Peyer's patch (tissue), 4 donors: ENCODE measurements around the gene PKP2.

Experiments used
- CTCF ChIP-seq, 6 experiments: fragments of 450-650 bp in 4 of 6; fragments of 200-600 bp in 2 of 6; sonication (generic) in 1 of 6; IDR thresholded peaks; one replicate each; pipeline ENCODE4 v1.5.1; 2017 to 2019; ENCODE audit warnings: antibody characterized with exemption in 6 of 6, mild to moderate bottlenecking in 3 of 6, moderate library complexity in 1 of 6
- POLR2A ChIP-seq, 2 donors: fragments of 450-650 bp; IDR thresholded peaks; one replicate each; pipeline ENCODE4 v1.5.1; 2017; ENCODE audit warnings: antibody characterized with exemption in 2 of 2, mild to moderate bottlenecking in 2 of 2, moderate library complexity in 2 of 2

GRCh38 chr12:32826807-32827412 lies 69.7 kb downstream of the PKP2 start:
- TF ChIP-seq CTCF (IDR thresholded peaks at IDR 0.05) (no peak), POLR2A (IDR thresholded peaks at IDR 0.05) (no peak)
